ENCODE data around the gene NOL4. TPM values are rescaled to one million over a fixed set of nuclear protein-coding genes. Genes with fewer than 3 reads are reported as not detected.

The NOL4 gene
- total RNA-seq, 1 donor from 2014 or later = 1.3 TPM

GRCh38 chr18:34194239-34194638 lies 30.5 kb downstream of the NOL4 start:
- no peak for DNase-seq

- DNase-seq = no peak
These were observed 34.9 kb downstream of the NOL4 start for GRCh38 chr18:34189656-34190435.

All from skin of body (tissue), 2 donors.